Measurements from ENCODE around the gene CSTF3. TPM values are rescaled to one million over a fixed set of nuclear protein-coding genes. Genes with fewer than 3 reads are reported as not detected.

Gene CSTF3
- total and polyA plus RNA-seq, 9 of the 15 experiments (the other 6 are each of a cell fraction or from before 2014, with no cell fraction given): 37.0 to 111 (median 61.0) TPM

DNA sequence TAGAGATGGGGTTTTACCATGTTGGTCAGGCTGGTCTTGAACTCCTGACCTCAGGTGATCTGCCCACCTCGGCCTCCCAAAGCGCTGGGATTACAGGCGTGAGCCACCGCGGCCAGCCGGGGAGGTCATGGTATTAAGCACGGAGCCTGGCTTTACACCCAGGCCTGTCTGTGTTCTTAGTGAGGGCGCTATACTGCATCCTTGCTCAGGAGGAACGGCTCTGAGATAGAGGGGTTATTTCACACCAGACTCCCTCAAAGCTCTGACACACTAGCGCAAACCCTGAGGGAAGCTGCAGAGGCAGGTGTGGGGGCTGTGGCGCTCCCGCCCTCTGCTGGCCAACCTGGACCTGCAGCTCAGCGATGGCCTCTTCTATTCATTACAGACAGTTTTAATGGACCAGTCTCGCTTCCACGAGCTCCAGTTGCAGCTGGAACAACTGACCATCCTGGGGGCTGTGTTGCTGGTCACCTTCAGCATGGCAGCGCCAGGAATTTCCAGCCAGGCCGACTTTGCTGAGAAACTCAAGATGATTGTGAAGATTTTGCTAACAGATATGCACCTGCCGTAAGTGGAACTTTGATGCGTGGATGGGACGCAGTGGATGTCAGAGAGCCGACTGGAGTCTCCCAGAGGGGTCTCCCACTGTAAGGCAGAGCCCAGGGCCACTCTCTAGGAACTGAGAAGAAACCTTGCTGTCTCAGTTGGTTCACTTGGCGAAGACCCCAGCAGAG is 95.7 kb downstream of the CSTF3 start (continued):
- TF ChIP-seq ETS2 (tag; IDR thresholded peaks at IDR 0.05; ENCODE audit: borderline replicate concordance, poor library complexity, severe bottlenecking) (no peak), PHB2 (IDR thresholded peaks at IDR 0.05; ENCODE audit: low read depth) (no peak), ADNP (tag; IDR thresholded peaks at IDR 0.05) (no peak), RBBP5 (IDR thresholded peaks at IDR 0.05; ENCODE audit: borderline replicate concordance, insufficient read depth, low read length, poor library complexity, severe bottlenecking) (no peak), SOX6 (IDR thresholded peaks at IDR 0.05) (no peak)
- TF ChIP-seq, protein P1, sequence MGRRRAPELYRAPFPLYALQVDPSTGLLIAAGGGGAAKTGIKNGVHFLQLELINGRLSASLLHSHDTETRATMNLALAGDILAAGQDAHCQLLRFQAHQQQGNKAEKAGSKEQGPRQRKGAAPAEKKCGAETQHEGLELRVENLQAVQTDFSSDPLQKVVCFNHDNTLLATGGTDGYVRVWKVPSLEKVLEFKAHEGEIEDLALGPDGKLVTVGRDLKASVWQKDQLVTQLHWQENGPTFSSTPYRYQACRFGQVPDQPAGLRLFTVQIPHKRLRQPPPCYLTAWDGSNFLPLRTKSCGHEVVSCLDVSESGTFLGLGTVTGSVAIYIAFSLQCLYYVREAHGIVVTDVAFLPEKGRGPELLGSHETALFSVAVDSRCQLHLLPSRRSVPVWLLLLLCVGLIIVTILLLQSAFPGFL (CRISPR knock-in tag; IDR thresholded peaks at IDR 0.05): no peak

DNA sequence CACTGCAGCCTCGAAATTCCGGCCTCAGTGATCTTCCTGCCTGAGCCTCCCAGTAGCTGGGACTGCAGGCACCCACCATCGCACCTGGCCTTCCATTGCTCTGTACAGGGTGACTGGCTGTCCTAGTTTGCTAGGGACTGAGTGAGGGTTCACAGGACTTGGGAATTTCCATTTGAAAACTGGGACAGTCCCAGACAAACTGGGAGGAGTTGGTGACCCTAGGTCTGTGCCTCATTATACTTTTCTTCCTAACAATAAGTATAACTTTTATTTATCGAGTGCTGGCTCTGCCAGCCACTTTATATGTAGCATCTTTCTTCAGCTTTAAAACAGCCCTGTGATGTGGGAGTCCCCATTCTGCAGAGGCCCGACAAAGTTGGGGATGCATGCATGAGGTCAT is 96.4 kb downstream of the CSTF3 start:
- FAIRE-seq (no peak), ATAC-seq (no peak), DNase-seq (ENCODE audit: extremely low read depth in 1 of 4, low spot score in 3 of 4) (no peak)
- in situ Hi-C loops (cut with MboI): loop anchor here (5.0 kb wide), 1 partner anchor 108 kb away; no protein-coding TSS in a partner anchor
- peaks cover 4% of the 10 kb centered on the region for H3K9me1 ChIP-seq (ENCODE audit: control insufficient read depth, insufficient read depth, low read length)
- H3K27ac ChIP-seq (ENCODE audit: extremely low read depth, low read depth, low read length): no peak overlapping the region
- ChIA-PET CTCF (ENCODE audit: low intra/inter-chr PET ratio) (interaction anchor here (1.4 to 3.9 kb wide), 2 partner anchors 103 to 256 kb away, joined by 3 to 43 read pairs; no protein-coding TSS in a partner anchor), POLR2A (interaction anchor here (0.6 to 1.0 kb wide), 2 partner anchors 140 to 233 kb away, joined by 3 to 5 read pairs; no protein-coding TSS in a partner anchor)
- WGBS (ENCODE audit: insufficient coverage, low coverage, missing lambda C conversion rate): 57% methylated on average over 5 of the region's 5 CpGs
- H3K9ac ChIP-seq (ENCODE audit: insufficient read depth in 1 of 2, low read depth in 2 of 2, low read length in 2 of 2): peak overlapping the region in 1 of 2 experiments; percentile 39; a peak in 1 of 4 replicates
- BruUV-seq (replicated peaks): no TSS peak
- no peaks in the 10 kb centered on the region for H3K9me3 ChIP-seq (replicated peaks; ENCODE audit: control insufficient read depth, insufficient read depth, low read depth, low read length)
- no peak overlapping the region for H2AFZ ChIP-seq (ENCODE audit: low read depth, low read length)
- intact Hi-C loops (cut with micrococcal nuclease): loop anchor here (1.0 to 5.0 kb wide), 4 partner anchors 48 to 256 kb away; no protein-coding TSS in a partner anchor
- H3K4me2 ChIP-seq (ENCODE audit: insufficient read depth, low read length): no peak overlapping the region
- H3K4me3 ChIP-seq: no peak overlapping the region
- H3K79me2 ChIP-seq (ENCODE audit: control insufficient read depth, insufficient read depth, low read length): no peaks in the 10 kb centered on the region
- no peaks in the 10 kb centered on the region; a peak in 1 of 5 replicates for H3K4me1 ChIP-seq (replicated peaks in 1 of 2; ENCODE audit: control insufficient read depth in 2 of 2, insufficient read depth in 2 of 2, low read length in 2 of 2)
- no peaks in the 10 kb centered on the region for H3K27me3 ChIP-seq (ENCODE audit: control insufficient read depth in 2 of 2, insufficient read depth in 2 of 2, low read length in 2 of 2)
- H4K20me1 ChIP-seq (replicated peaks; ENCODE audit: control insufficient read depth, insufficient read depth, low read length): no peaks in the 10 kb centered on the region; the same call in 1 of the 2 replicates
- peaks cover 8% of the 10 kb centered on the region; the same call in 1 of the 3 replicates for H3K36me3 ChIP-seq (ENCODE audit: control insufficient read depth, insufficient read depth, low read length)
- TF ChIP-seq, protein P2, sequence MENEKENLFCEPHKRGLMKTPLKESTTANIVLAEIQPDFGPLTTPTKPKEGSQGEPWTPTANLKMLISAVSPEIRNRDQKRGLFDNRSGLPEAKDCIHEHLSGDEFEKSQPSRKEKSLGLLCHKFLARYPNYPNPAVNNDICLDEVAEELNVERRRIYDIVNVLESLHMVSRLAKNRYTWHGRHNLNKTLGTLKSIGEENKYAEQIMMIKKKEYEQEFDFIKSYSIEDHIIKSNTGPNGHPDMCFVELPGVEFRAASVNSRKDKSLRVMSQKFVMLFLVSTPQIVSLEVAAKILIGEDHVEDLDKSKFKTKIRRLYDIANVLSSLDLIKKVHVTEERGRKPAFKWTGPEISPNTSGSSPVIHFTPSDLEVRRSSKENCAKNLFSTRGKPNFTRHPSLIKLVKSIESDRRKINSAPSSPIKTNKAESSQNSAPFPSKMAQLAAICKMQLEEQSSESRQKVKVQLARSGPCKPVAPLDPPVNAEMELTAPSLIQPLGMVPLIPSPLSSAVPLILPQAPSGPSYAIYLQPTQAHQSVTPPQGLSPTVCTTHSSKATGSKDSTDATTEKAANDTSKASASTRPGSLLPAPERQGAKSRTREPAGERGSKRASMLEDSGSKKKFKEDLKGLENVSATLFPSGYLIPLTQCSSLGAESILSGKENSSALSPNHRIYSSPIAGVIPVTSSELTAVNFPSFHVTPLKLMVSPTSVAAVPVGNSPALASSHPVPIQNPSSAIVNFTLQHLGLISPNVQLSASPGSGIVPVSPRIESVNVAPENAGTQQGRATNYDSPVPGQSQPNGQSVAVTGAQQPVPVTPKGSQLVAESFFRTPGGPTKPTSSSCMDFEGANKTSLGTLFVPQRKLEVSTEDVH (IDR thresholded peaks at IDR 0.05; ENCODE audit: low read depth, partially characterized antibody): no peak
- no peak for TF ChIP-seq ZNF140 (CRISPR knock-in tag; IDR thresholded peaks at IDR 0.05)
- TF ChIP-seq MCM3 (IDR thresholded peaks at IDR 0.05): no peak
- no peak for TF ChIP-seq CSDE1 (IDR thresholded peaks at IDR 0.05)
- TF ChIP-seq BCL6 (CRISPR knock-in tag; IDR thresholded peaks at IDR 0.05): no peak
- no peak for TF ChIP-seq RFX7 (CRISPR knock-in tag; IDR thresholded peaks at IDR 0.05)
- TF ChIP-seq SPI1 (IDR thresholded peaks at IDR 0.05; ENCODE audit: borderline replicate concordance, low read depth, low read length): no peak
- TF ChIP-seq ARID1B (IDR thresholded peaks at IDR 0.05): no peak
- no peak for TF ChIP-seq GATAD2A (IDR thresholded peaks at IDR 0.05)
- no peak for TF ChIP-seq MITF (IDR thresholded peaks at IDR 0.05)
- TF ChIP-seq ARHGAP35 (IDR thresholded peaks at IDR 0.05; ENCODE audit: partially characterized antibody): no peak
